Measurements from ENCODE around the gene SLC35C1. TPM values are rescaled to one million over a fixed set of nuclear protein-coding genes. Genes with fewer than 3 reads are reported as not detected.

Gene SLC35C1
- total RNA-seq, 5 donors from 2014 or later (not counting 1 experiment from before 2014, with no cell fraction given): 8.3 to 27.0 (median 23.9) TPM

- Histone ChIP-seq H3K27ac (ENCODE audit: low read length) (no peak overlapping the region), H3K9me3 (no peaks in the 10 kb centered on the region), H3K27me3 (replicated peaks in 1 of 2; ENCODE audit: control insufficient read depth in 2 of 2, extremely low read depth in 1 of 2, insufficient read depth in 2 of 2, low read length in 1 of 2) (no peaks in the 10 kb centered on the region), H3K4me1 (ENCODE audit: control insufficient read depth in 1 of 2, extremely low read depth in 1 of 2, insufficient read depth in 2 of 2, low read length in 2 of 2) (peaks cover 0 to 4% of the 10 kb centered on the region in 2 experiments), H3K36me3 (ENCODE audit: control insufficient read depth in 2 of 2, extremely low read depth in 1 of 2, insufficient read depth in 1 of 2, low read length in 1 of 2) (no peaks in the 10 kb centered on the region), H3K4me3 (ENCODE audit: control insufficient read depth in 1 of 2, extremely low read depth in 1 of 2, low read length in 1 of 2) (no peak overlapping the region)
- ATAC-seq (replicated peaks in 1 of 4) (no peak), DNase-seq (no peak)
- Mint-ChIP-seq H3K27me3 (no peaks in the 10 kb centered on the region), H3K27ac (no peak overlapping the region), H3K9me3 (no peaks in the 10 kb centered on the region), H3K36me3 (no peaks in the 10 kb centered on the region), H3K4me3 (no peak overlapping the region), H3K4me1 (peaks cover 0 to 4% (median 0%) of the 10 kb centered on the region in 3 donors)
- ChIA-PET CTCF (interaction anchor here in 1 of 2 donors (0.7 to 1.8 kb wide), 2 partner anchors 27 to 227 kb away, joined by 4 to 10 read pairs; no protein-coding TSS in a partner anchor), POLR2A (no interaction called here)
- 90% methylated on average over 10 of the region's 10 CpGs for WGBS (ENCODE audit: insufficient coverage)
These were observed 6.0 kb upstream of the SLC35C1 start for GRCh38 chr11:45798793-45799441.

GRCh38 chr11:45799562-45799961 is 5.4 kb upstream of the SLC35C1 start:
- peaks cover 0 to 9% of the 10 kb centered on the region in 2 experiments for H3K4me1 ChIP-seq (ENCODE audit: control insufficient read depth in 1 of 2, extremely low read depth in 1 of 2, insufficient read depth in 2 of 2, low read length in 2 of 2)
- no peak overlapping the region for H3K27ac Mint-ChIP-seq
- H3K4me3 ChIP-seq (ENCODE audit: control insufficient read depth in 1 of 2, extremely low read depth in 1 of 2, low read length in 1 of 2): no peak overlapping the region
- ChIA-PET POLR2A (no interaction called here), CTCF (interaction anchor here (0.6 to 1.8 kb wide), 3 partner anchors 28 to 227 kb away, joined by 3 to 10 read pairs (median 4); no protein-coding TSS in a partner anchor)
- no peak overlapping the region for H3K4me3 Mint-ChIP-seq
- H3K36me3 Mint-ChIP-seq: no peaks in the 10 kb centered on the region
- H3K27me3 ChIP-seq (replicated peaks in 1 of 2; ENCODE audit: control insufficient read depth in 2 of 2, extremely low read depth in 1 of 2, insufficient read depth in 2 of 2, low read length in 1 of 2): no peaks in the 10 kb centered on the region
- H3K4me1 Mint-ChIP-seq: peaks cover 0 to 4% (median 0%) of the 10 kb centered on the region in 3 donors
- no peaks in the 10 kb centered on the region for H3K9me3 ChIP-seq
- no peak for DNase-seq
- no peak overlapping the region for H3K27ac ChIP-seq (ENCODE audit: low read length)
- WGBS (ENCODE audit: insufficient coverage): no CpG with 5 or more reads among the region's 3 CpGs
- no peaks in the 10 kb centered on the region for H3K27me3 Mint-ChIP-seq
- no peak for ATAC-seq (replicated peaks in 1 of 4)
- no peaks in the 10 kb centered on the region for H3K36me3 ChIP-seq (ENCODE audit: control insufficient read depth in 2 of 2, extremely low read depth in 1 of 2, insufficient read depth in 1 of 2, low read length in 1 of 2)
- H3K9me3 Mint-ChIP-seq: no peaks in the 10 kb centered on the region

GRCh38 chr11:45800261-45800660 is 4.7 kb upstream of the SLC35C1 start:
- Mint-ChIP-seq H3K4me1 (peaks cover 0 to 5% (median 0%) of the 10 kb centered on the region in 3 donors), H3K36me3 (no peaks in the 10 kb centered on the region), H3K27me3 (no peaks in the 10 kb centered on the region), H3K27ac (peak overlapping the region in 1 of 2 donors; percentile 17), H3K9me3 (no peaks in the 10 kb centered on the region), H3K4me3 (no peak overlapping the region)
- no CpG with 5 or more reads among the region's 2 CpGs for WGBS (ENCODE audit: insufficient coverage)
- Histone ChIP-seq H3K36me3 (ENCODE audit: control insufficient read depth in 2 of 2, extremely low read depth in 1 of 2, insufficient read depth in 1 of 2, low read length in 1 of 2) (no peaks in the 10 kb centered on the region), H3K27me3 (replicated peaks in 1 of 2; ENCODE audit: control insufficient read depth in 2 of 2, extremely low read depth in 1 of 2, insufficient read depth in 2 of 2, low read length in 1 of 2) (no peaks in the 10 kb centered on the region), H3K9me3 (no peaks in the 10 kb centered on the region), H3K4me3 (ENCODE audit: control insufficient read depth in 1 of 2, extremely low read depth in 1 of 2, low read length in 1 of 2) (no peak overlapping the region), H3K4me1 (ENCODE audit: control insufficient read depth in 1 of 2, extremely low read depth in 1 of 2, insufficient read depth in 2 of 2, low read length in 2 of 2) (peaks cover 0 to 10% of the 10 kb centered on the region in 2 experiments), H3K27ac (ENCODE audit: low read length) (no peak overlapping the region)
- ATAC-seq (replicated peaks in 1 of 4) (no peak), DNase-seq (no peak)
- POLR2A ChIA-PET: no interaction called here
- CTCF ChIA-PET: interaction anchor here in 1 of 2 donors (0.6 to 1.8 kb wide), 2 partner anchors 16 to 29 kb away, joined by 3 to 10 read pairs; no protein-coding TSS in a partner anchor

- Mint-ChIP-seq H3K36me3 (no peaks in the 10 kb centered on the region), H3K27ac (peak overlapping the region; percentile 39 to 79), H3K4me1 (peaks cover 11 to 20% (median 12%) of the 10 kb centered on the region in 3 donors), H3K9me3 (no peaks in the 10 kb centered on the region), H3K4me3 (no peak overlapping the region), H3K27me3 (no peaks in the 10 kb centered on the region)
- DNase-seq (peak in 1 of 35 experiments; percentile 32), ATAC-seq (replicated peaks in 1 of 4) (no peak)
- ChIA-PET CTCF (interaction anchor here in 1 of 2 donors (1.5 kb wide), 1 partner anchor 30 kb away, joined by 5 read pairs; no protein-coding TSS in a partner anchor), POLR2A (no interaction called here)
- no peaks in the 10 kb centered on the region for H3K9me3 ChIP-seq
- 80% methylated on average over 2 of the region's 2 CpGs for WGBS (ENCODE audit: insufficient coverage)
- H3K4me1 ChIP-seq (ENCODE audit: control insufficient read depth in 1 of 2, extremely low read depth in 1 of 2, insufficient read depth in 2 of 2, low read length in 2 of 2): peaks cover 9 to 26% of the 10 kb centered on the region in 2 experiments
- H3K36me3 ChIP-seq (ENCODE audit: control insufficient read depth in 2 of 2, extremely low read depth in 1 of 2, insufficient read depth in 1 of 2, low read length in 1 of 2): peaks cover 0 to 3% of the 10 kb centered on the region in 2 donors
- no peak overlapping the region for H3K27ac ChIP-seq (ENCODE audit: low read length)
- H3K4me3 ChIP-seq (ENCODE audit: control insufficient read depth in 1 of 2, extremely low read depth in 1 of 2, low read length in 1 of 2): no peak overlapping the region
- no peaks in the 10 kb centered on the region for H3K27me3 ChIP-seq (replicated peaks in 1 of 2; ENCODE audit: control insufficient read depth in 2 of 2, extremely low read depth in 1 of 2, insufficient read depth in 2 of 2, low read length in 1 of 2)
These were observed 3.1 kb upstream of the SLC35C1 start for GRCh38 chr11:45801723-45802315.

GRCh38 chr11:45802531-45803317 is 2.2 kb upstream of the SLC35C1 start:
- POLR2A ChIA-PET: interaction anchor here in 1 of 2 donors (0.5 kb wide), 1 partner anchor 46 kb away, joined by 4 read pairs; no protein-coding TSS in a partner anchor
- CTCF ChIA-PET: interaction anchor here (1.0 to 1.5 kb wide), 2 partner anchors 31 kb away, joined by 3 to 5 read pairs; no protein-coding TSS in a partner anchor

More at GRCh38 chr11:45802531-45803317, 2.2 kb upstream of the SLC35C1 start:
- peaks cover 20 to 29% (median 21%) of the 10 kb centered on the region in 3 donors for H3K4me1 Mint-ChIP-seq
- Histone ChIP-seq H3K36me3 (ENCODE audit: control insufficient read depth in 2 of 2, extremely low read depth in 1 of 2, insufficient read depth in 1 of 2, low read length in 1 of 2) (peaks cover 1 to 4% of the 10 kb centered on the region in 2 donors), H3K27ac (ENCODE audit: low read length) (no peak overlapping the region), H3K4me3 (ENCODE audit: control insufficient read depth in 1 of 2, extremely low read depth in 1 of 2, low read length in 1 of 2) (no peak overlapping the region), H3K27me3 (replicated peaks in 1 of 2; ENCODE audit: control insufficient read depth in 2 of 2, extremely low read depth in 1 of 2, insufficient read depth in 2 of 2, low read length in 1 of 2) (no peaks in the 10 kb centered on the region), H3K4me1 (ENCODE audit: control insufficient read depth in 1 of 2, extremely low read depth in 1 of 2, insufficient read depth in 2 of 2, low read length in 2 of 2) (peaks cover 11 to 35% of the 10 kb centered on the region in 2 experiments), H3K9me3 (no peaks in the 10 kb centered on the region)
- WGBS (ENCODE audit: insufficient coverage): 80% methylated on average over 2 of the region's 10 CpGs
- H3K27me3 Mint-ChIP-seq: no peaks in the 10 kb centered on the region
- ATAC-seq (replicated peaks in 1 of 4) (no peak), DNase-seq (no peak)
- no peaks in the 10 kb centered on the region for H3K9me3 Mint-ChIP-seq
- no peaks in the 10 kb centered on the region for H3K36me3 Mint-ChIP-seq
- peak overlapping the region; percentile 46 to 92 (median 68) for H3K4me3 Mint-ChIP-seq
- H3K27ac Mint-ChIP-seq: peak overlapping the region; percentile 71 to 79

All from T-cell (primary cell).